WTC11 (cell line): Measurements from ENCODE around the gene ZEB1. TPM values are rescaled to one million over a fixed set of nuclear protein-coding genes. Genes with fewer than 3 reads are reported as not detected.

Experiments
- ATAC-seq: fragments of 200-7000 bp; cut with Tn5 transposase; 2 replicates; pipeline ENCODE4 v1.10.0; 2021; ENCODE audit warnings: mild to moderate bottlenecking, moderate library complexity
- CTCF ChIA-PET: fragments of 300-600 bp; sonication (Branson Sonifier 250); formaldehyde crosslinking; loops from one replicate; lab custom pipeline; 2021; ENCODE audit warnings: antibody characterized with exemption; lab: Charles Lee
- POLR2A ChIA-PET: fragments of 350-600 bp; sonication (Branson Sonifier 250); formaldehyde crosslinking; loops from one replicate; lab custom pipeline; 2021; ENCODE audit warnings: antibody characterized with exemption; lab: Charles Lee
- DNase-seq: peaks from one replicate; pipeline ENCODE4 v3.0.0; 2021; ENCODE audit warnings: low spot score
- H3K27ac Mint-ChIP-seq: 2 replicates; pipeline ENCODE4 v1.8.0; 2021; ENCODE audit warnings: mixed read lengths
- H3K27me3 Mint-ChIP-seq: 2 replicates; pipeline ENCODE4 v1.8.0; 2021; ENCODE audit warnings: low read depth, mild to moderate bottlenecking, moderate library complexity, mixed read lengths
- H3K36me3 Mint-ChIP-seq: 2 replicates; pipeline ENCODE4 v1.8.0; 2021; ENCODE audit warnings: mixed read lengths
- H3K4me1 Mint-ChIP-seq: 2 replicates; pipeline ENCODE4 v1.8.0; 2022; ENCODE audit warnings: mixed read lengths
- H3K4me3 Mint-ChIP-seq: 2 replicates; pipeline ENCODE4 v1.8.0; 2021; ENCODE audit warnings: mild to moderate bottlenecking, moderate library complexity, mixed read lengths
- H3K9me3 Mint-ChIP-seq: 2 replicates; pipeline ENCODE4 v1.8.0; 2021; ENCODE audit warnings: mixed read lengths
- ATF2 ChIP-seq: sonication (generic); formaldehyde crosslinking; IDR thresholded peaks from 2 replicates; pipeline ENCODE4 v1.8.1; 2022; ENCODE audit warnings: low read depth, missing genetic modification reagents, borderline replicate concordance
- FOXJ3 ChIP-seq: sonication (generic); formaldehyde crosslinking; IDR thresholded peaks from 2 replicates; pipeline ENCODE4 v1.9.0; 2021; ENCODE audit warnings: missing genetic modification reagents, mild to moderate bottlenecking, borderline replicate concordance
- HMGA2 ChIP-seq: fragments of 250-450 bp; sonication (Bioruptor Pico); IDR thresholded peaks from 2 replicates; pipeline ENCODE4 v1.4.0; 2021; ENCODE audit warnings: mild to moderate bottlenecking, moderate library complexity
- IRF1 ChIP-seq: sonication (generic); formaldehyde crosslinking; IDR thresholded peaks from 2 replicates; pipeline ENCODE4 v1.8.0; 2023; ENCODE audit warnings: missing genetic modification reagents
- SOX15 ChIP-seq: fragments of 250-450 bp; sonication (Bioruptor Pico); IDR thresholded peaks from 2 replicates; pipeline ENCODE4 v1.9.0; 2021; ENCODE audit warnings: mild to moderate bottlenecking
- TCF7 ChIP-seq: sonication (generic); formaldehyde crosslinking; IDR thresholded peaks from 2 replicates; pipeline ENCODE4 v1.8.0; 2022; ENCODE audit warnings: mild to moderate bottlenecking, low read depth, missing genetic modification reagents, moderate library complexity
- ZBTB21 ChIP-seq: sonication (generic); formaldehyde crosslinking; IDR thresholded peaks from 2 replicates; pipeline ENCODE4 v1.8.1; 2023; ENCODE audit warnings: mild to moderate bottlenecking, missing genetic modification reagents, borderline replicate concordance
- ZMAT4 ChIP-seq: fragments of 250-450 bp; sonication (Bioruptor Pico); IDR thresholded peaks from 2 replicates; pipeline ENCODE4 v1.9.0; 2021; ENCODE audit warnings: mild to moderate bottlenecking
- ZNF232 ChIP-seq: sonication (generic); formaldehyde crosslinking; IDR thresholded peaks from 2 replicates; pipeline ENCODE4 v1.8.0; 2022; ENCODE audit warnings: mild to moderate bottlenecking, missing genetic modification reagents
- ZNF281 ChIP-seq: sonication (generic); formaldehyde crosslinking; IDR thresholded peaks from 2 replicates; pipeline ENCODE4 v1.8.0; 2023; ENCODE audit warnings: mild to moderate bottlenecking, missing genetic modification reagents
- ZNF396 ChIP-seq: fragments of 250-450 bp; sonication (Bioruptor Pico); IDR thresholded peaks from 2 replicates; pipeline ENCODE4 v1.8.0; 2021; ENCODE audit warnings: mild to moderate bottlenecking, moderate library complexity, borderline replicate concordance
- ZNF671 ChIP-seq: fragments of 250-450 bp; sonication (Bioruptor Pico); IDR thresholded peaks from 2 replicates; pipeline ENCODE4 v1.8.0; 2021; ENCODE audit warnings: mild to moderate bottlenecking
- total RNA-seq: library from RNA; stranded (reverse); gene quantifications from 3 replicates; pipeline ENCODE4 v1.2.3, GENCODE V29; 2021
- TF ChIP-seq, protein P1 (sequence below): fragments of 250-450 bp; sonication (Bioruptor Pico); IDR thresholded peaks from 2 replicates; pipeline ENCODE4 v1.9.0; 2021; ENCODE audit warnings: mild to moderate bottlenecking, borderline replicate concordance
- TF ChIP-seq, protein P2 (sequence below): fragments of 250-450 bp; sonication (Bioruptor Pico); IDR thresholded peaks from 2 replicates; pipeline ENCODE4 v1.8.0; 2021; ENCODE audit warnings: mild to moderate bottlenecking

ZEB1 gene
- total RNA-seq, 1 experiment from 2014 or later = 0.39 TPM

DNA sequence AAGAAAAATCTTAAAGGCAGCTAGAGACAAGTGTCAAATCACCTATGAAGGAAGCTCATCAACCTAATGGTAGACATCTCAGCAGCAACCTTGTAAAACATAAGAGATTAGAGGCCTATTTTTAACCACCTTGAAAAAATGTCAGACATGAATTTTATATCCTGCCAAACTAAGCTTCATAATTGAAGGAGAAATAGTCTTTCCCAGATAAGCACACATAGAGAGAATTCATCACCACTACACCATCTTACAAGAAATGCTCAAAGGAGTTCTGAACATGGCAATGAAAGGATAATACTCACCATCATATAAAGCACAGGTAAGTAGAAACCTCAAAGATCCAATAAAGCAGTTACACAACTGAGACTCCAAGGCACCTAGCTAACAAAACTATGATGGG is 156.5 kb downstream of the ZEB1 start:
- Mint-ChIP-seq H3K9me3 (peaks cover 8% of the 10 kb centered on the region), H3K4me3 (no peak overlapping the region), H3K36me3 (no peaks in the 10 kb centered on the region), H3K27ac (no peak overlapping the region), H3K27me3 (no peaks in the 10 kb centered on the region; the same call in 1 of the 2 replicates), H3K4me1 (no peaks in the 10 kb centered on the region)
- no peak for TF ChIP-seq SOX15 (CRISPR knock-in tag)
- TF ChIP-seq TCF7 = no peak
- no peak for TF ChIP-seq HMGA2
- TF ChIP-seq ZNF396 = no peak
- TF ChIP-seq ZNF232 (CRISPR knock-in tag) = no peak
- TF ChIP-seq, protein P1, sequence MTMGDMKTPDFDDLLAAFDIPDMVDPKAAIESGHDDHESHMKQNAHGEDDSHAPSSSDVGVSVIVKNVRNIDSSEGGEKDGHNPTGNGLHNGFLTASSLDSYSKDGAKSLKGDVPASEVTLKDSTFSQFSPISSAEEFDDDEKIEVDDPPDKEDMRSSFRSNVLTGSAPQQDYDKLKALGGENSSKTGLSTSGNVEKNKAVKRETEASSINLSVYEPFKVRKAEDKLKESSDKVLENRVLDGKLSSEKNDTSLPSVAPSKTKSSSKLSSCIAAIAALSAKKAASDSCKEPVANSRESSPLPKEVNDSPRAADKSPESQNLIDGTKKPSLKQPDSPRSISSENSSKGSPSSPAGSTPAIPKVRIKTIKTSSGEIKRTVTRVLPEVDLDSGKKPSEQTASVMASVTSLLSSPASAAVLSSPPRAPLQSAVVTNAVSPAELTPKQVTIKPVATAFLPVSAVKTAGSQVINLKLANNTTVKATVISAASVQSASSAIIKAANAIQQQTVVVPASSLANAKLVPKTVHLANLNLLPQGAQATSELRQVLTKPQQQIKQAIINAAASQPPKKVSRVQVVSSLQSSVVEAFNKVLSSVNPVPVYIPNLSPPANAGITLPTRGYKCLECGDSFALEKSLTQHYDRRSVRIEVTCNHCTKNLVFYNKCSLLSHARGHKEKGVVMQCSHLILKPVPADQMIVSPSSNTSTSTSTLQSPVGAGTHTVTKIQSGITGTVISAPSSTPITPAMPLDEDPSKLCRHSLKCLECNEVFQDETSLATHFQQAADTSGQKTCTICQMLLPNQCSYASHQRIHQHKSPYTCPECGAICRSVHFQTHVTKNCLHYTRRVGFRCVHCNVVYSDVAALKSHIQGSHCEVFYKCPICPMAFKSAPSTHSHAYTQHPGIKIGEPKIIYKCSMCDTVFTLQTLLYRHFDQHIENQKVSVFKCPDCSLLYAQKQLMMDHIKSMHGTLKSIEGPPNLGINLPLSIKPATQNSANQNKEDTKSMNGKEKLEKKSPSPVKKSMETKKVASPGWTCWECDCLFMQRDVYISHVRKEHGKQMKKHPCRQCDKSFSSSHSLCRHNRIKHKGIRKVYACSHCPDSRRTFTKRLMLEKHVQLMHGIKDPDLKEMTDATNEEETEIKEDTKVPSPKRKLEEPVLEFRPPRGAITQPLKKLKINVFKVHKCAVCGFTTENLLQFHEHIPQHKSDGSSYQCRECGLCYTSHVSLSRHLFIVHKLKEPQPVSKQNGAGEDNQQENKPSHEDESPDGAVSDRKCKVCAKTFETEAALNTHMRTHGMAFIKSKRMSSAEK (CRISPR knock-in tag) = no peak
- TF ChIP-seq ATF2 (CRISPR knock-in tag) = no peak
- no peak for TF ChIP-seq FOXJ3 (CRISPR knock-in tag)
- no peak for TF ChIP-seq IRF1 (CRISPR knock-in tag)
- TF ChIP-seq ZNF671 (CRISPR knock-in tag) = no peak
- TF ChIP-seq ZMAT4 = no peak
- TF ChIP-seq, protein P2, sequence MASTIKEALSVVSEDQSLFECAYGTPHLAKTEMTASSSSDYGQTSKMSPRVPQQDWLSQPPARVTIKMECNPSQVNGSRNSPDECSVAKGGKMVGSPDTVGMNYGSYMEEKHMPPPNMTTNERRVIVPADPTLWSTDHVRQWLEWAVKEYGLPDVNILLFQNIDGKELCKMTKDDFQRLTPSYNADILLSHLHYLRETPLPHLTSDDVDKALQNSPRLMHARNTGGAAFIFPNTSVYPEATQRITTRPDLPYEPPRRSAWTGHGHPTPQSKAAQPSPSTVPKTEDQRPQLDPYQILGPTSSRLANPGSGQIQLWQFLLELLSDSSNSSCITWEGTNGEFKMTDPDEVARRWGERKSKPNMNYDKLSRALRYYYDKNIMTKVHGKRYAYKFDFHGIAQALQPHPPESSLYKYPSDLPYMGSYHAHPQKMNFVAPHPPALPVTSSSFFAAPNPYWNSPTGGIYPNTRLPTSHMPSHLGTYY (CRISPR knock-in tag) = no peak
- no peak for ATAC-seq
- no peak for DNase-seq
- POLR2A ChIA-PET = no interaction called here
- CTCF ChIA-PET = interaction anchor here (0.9 kb wide), 1 partner anchor 146 kb away, joined by 3 read pairs; no protein-coding TSS in a partner anchor

DNA sequence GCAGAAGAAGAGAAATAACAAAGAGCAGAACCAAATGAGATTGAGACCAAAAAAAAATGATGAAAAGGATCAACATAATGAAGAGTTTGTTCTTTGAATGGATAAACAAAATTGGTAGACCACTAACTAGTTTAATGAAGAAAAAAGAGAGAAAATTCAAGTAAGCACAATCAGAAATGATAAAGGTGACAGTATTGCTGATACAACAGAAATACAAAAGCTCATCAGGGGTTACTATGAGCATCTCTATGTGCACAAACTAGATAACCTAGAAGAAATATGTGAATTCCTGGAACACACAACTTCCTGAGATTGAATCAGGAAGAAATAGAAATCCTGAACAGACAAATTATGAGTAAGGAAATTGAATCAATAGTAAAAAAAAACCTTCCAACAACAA is 157.1 kb downstream of the ZEB1 start:
- H3K9me3 Mint-ChIP-seq = peaks cover 8% of the 10 kb centered on the region
- no peak overlapping the region for H3K4me3 Mint-ChIP-seq
- ATAC-seq (no peak), DNase-seq (no peak)
- no peaks in the 10 kb centered on the region for H3K4me1 Mint-ChIP-seq
- no peak for TF ChIP-seq ZBTB21 (CRISPR knock-in tag)
- TF ChIP-seq ZNF281 (CRISPR knock-in tag) = no peak
- ChIA-PET CTCF (no interaction called here), POLR2A (no interaction called here)
- H3K27me3 Mint-ChIP-seq = no peaks in the 10 kb centered on the region; the same call in 1 of the 2 replicates
- H3K36me3 Mint-ChIP-seq = no peaks in the 10 kb centered on the region
- no peak overlapping the region for H3K27ac Mint-ChIP-seq
